Endothelial cell of umbilical vein (primary cell): ENCODE results near the gene SLC25A28. TPM values are rescaled to one million over a fixed set of nuclear protein-coding genes. Genes with fewer than 3 reads are reported as not detected.

ENCODE experiments used
- BruUV-seq: library from RNA; stranded (reverse); fragments of 400-500 nt; replicated peaks from 2 replicates; lab custom pipeline; 2021; lab: Mats Ljungman, UMichigan
- CTCF ChIA-PET: fragments of 300-600, 350-600 bp; sonication (Branson Sonifier 250); formaldehyde crosslinking; loops from one replicate; lab custom pipeline; 2021; ENCODE audit warnings: antibody characterized with exemption, inconsistent platforms; lab: Charles Lee
- POLR2A ChIA-PET: fragments of 300-600, 350-600 bp; sonication (Branson Sonifier 250); formaldehyde crosslinking; loops from one replicate; lab custom pipeline; 2021; ENCODE audit warnings: antibody characterized with exemption, inconsistent platforms; lab: Charles Lee
- DNase-seq: peaks from one replicate; pipeline ENCODE4 v3.0.0-alpha.2; 2011; ENCODE audit warnings: low read depth, low spot score
- FAIRE-seq: peaks from 2 replicates; lab custom pipeline; 2011; peaks lifted over from hg19 to GRCh38; lab: Jason Lieb, UNC
- H2AFZ ChIP-seq: 2 replicates; pipeline ENCODE4 v1.6.0; 2012; ENCODE audit warnings: low read depth, low read length, control low read depth, inconsistent platforms
- H3K27ac ChIP-seq: 2 replicates; pipeline ENCODE4 v1.5.1; 2011; ENCODE audit warnings: low read depth, mild to moderate bottlenecking, control low read depth, low read length, moderate library complexity; ENCODE audit not compliant: insufficient read depth
- H3K27me3 ChIP-seq, 2 experiments: 2 replicates each; pipeline versions ENCODE4 v1.6.0 to v1.6.1; 2011; ENCODE audit warnings: low read length in 2 of 2, mixed read lengths in 1 of 2; ENCODE audit not compliant: control insufficient read depth in 2 of 2, insufficient read depth in 2 of 2
- H3K36me3 ChIP-seq, 2 experiments: 2 replicates in 1 of 2; 3 replicates in 1 of 2; pipeline ENCODE4 v1.5.1; 2011; ENCODE audit warnings: low read length in 2 of 2, mild to moderate bottlenecking in 1 of 2, moderate library complexity in 1 of 2; ENCODE audit not compliant: control insufficient read depth in 2 of 2, insufficient read depth in 2 of 2; ENCODE audit errors: extremely low read depth in 1 of 2
- H3K4me1 ChIP-seq: 3 replicates; pipeline ENCODE4 v1.5.1; 2011; ENCODE audit warnings: mild to moderate bottlenecking, low read length; ENCODE audit not compliant: control insufficient read depth, insufficient read depth; ENCODE audit errors: extremely low read depth
- H3K4me2 ChIP-seq: 2 replicates; pipeline ENCODE4 v1.6.1; 2011; ENCODE audit warnings: low read length, control low read depth, mixed read lengths; ENCODE audit not compliant: insufficient read depth
- H3K4me3 ChIP-seq, 3 experiments: fragments of 200-600 bp in 1 of 3; sonication (generic), shearing (Covaris generic) in 1 of 3; replicated peaks in 1 of 3; 2 replicates each; pipeline ENCODE4 v1.5.1; 2011 to 2016; ENCODE audit warnings: control low read depth in 3 of 3, low read length in 3 of 3, mild to moderate bottlenecking in 2 of 3, inconsistent platforms in 1 of 3, low read depth in 1 of 3, moderate library complexity in 1 of 3; ENCODE audit not compliant: insufficient read depth in 1 of 3
- H3K79me2 ChIP-seq: 2 replicates; pipeline ENCODE4 v1.6.0; 2012; ENCODE audit warnings: low read length, inconsistent platforms; ENCODE audit not compliant: control insufficient read depth, insufficient read depth
- H3K9ac ChIP-seq: replicated peaks from 2 replicates; pipeline ENCODE3; 2011; ENCODE audit warnings: low read length, control low read depth; ENCODE audit not compliant: insufficient read depth; ENCODE audit errors: extremely low read depth
- H3K9me1 ChIP-seq: replicated peaks from 3 replicates; pipeline ENCODE4 v1.6.0; 2011; ENCODE audit warnings: mild to moderate bottlenecking, low read length; ENCODE audit not compliant: control insufficient read depth, insufficient read depth; ENCODE audit errors: extremely low read depth
- H3K9me3 ChIP-seq: replicated peaks from 2 replicates; pipeline ENCODE4 v1.5.1; 2012; ENCODE audit warnings: low read length, inconsistent platforms; ENCODE audit not compliant: control insufficient read depth, insufficient read depth
- H4K20me1 ChIP-seq: replicated peaks from 2 replicates; pipeline ENCODE3; 2011; ENCODE audit warnings: mild to moderate bottlenecking, low read length; ENCODE audit not compliant: control insufficient read depth, insufficient read depth; ENCODE audit errors: extremely low read depth
- EZH2 ChIP-seq: IDR thresholded peaks from 2 replicates; pipeline ENCODE4 v1.6.1; 2012; ENCODE audit warnings: borderline replicate concordance, low read depth, mild to moderate bottlenecking, moderate library complexity, low read length, inconsistent platforms; ENCODE audit not compliant: severe bottlenecking
- FOS ChIP-seq: IDR thresholded peaks from 2 replicates; pipeline ENCODE4 v1.6.1; 2011; ENCODE audit warnings: mild to moderate bottlenecking, low read length, moderate library complexity, borderline replicate concordance; ENCODE audit not compliant: insufficient read depth
- GATA2 ChIP-seq: IDR thresholded peaks from 2 replicates; pipeline ENCODE4 v1.7.0; 2011; ENCODE audit warnings: low read depth, mild to moderate bottlenecking, moderate library complexity, mixed read lengths, low read length; ENCODE audit not compliant: insufficient read length, insufficient read depth
- JUN ChIP-seq: IDR thresholded peaks from 2 replicates; pipeline ENCODE4 v1.6.1; 2011; ENCODE audit warnings: borderline replicate concordance, low read depth; ENCODE audit not compliant: insufficient read length, insufficient read depth
- MAX ChIP-seq: IDR thresholded peaks from 2 replicates; pipeline ENCODE4 v1.6.1; 2011; ENCODE audit not compliant: insufficient read depth, insufficient read length
- MYC ChIP-seq: IDR thresholded peaks from one replicate; pipeline ENCODE4 v1.6.1; 2011; ENCODE audit warnings: mild to moderate bottlenecking, low read depth, low read length
- POLR2A ChIP-seq: IDR thresholded peaks from 2 replicates; pipeline ENCODE4 v1.6.1; 2012; ENCODE audit warnings: low read depth, mild to moderate bottlenecking, control low read depth, low read length
- POLR2AphosphoS5 ChIP-seq: IDR thresholded peaks from 2 replicates; pipeline ENCODE4 v1.6.1; 2012; ENCODE audit warnings: low read depth, mild to moderate bottlenecking, control low read depth, low read length, moderate library complexity; ENCODE audit not compliant: insufficient read depth
- dilution Hi-C: fragments of 300-500 bp; cut with MboI; formaldehyde crosslinking; loops from one replicate; pipeline ENCODE4 v1.15.0; 2019; ENCODE audit warnings: low sequenced_read_pairs; ENCODE audit not compliant: extremely low pct_ligation_motif_present
- intact Hi-C: fragments of 100-400 bp; cut with micrococcal nuclease; formaldehyde crosslinking; loops from one replicate; pipeline ENCODE4 v1.10.0; 2022
- polyA plus RNA-seq, 4 experiments: library from polyadenylated mRNA; depleted of rRNA in 3 of 4; stranded (reverse) in 3 of 4; unstranded in 1 of 4; fragments of >200 nt; gene quantifications; 2 replicates each; pipeline versions ENCODE4 v1.2.1 to v1.2.3, GENCODE V29; 2011 to 2012; ENCODE audit warnings: missing spikeins in 1 of 4
- total RNA-seq: library from RNA; stranded (reverse); gene quantifications from 2 replicates; pipeline ENCODE4 v1.2.3, GENCODE V29; 2021
- TF ChIP-seq, protein P1 (sequence below), 2 donors: IDR thresholded peaks; 1 replicate in 1 of 2; 2 replicates in 1 of 2; pipeline ENCODE4 v1.5.1; 2011; ENCODE audit warnings: low read length in 2 of 2, mild to moderate bottlenecking in 2 of 2, moderate library complexity in 2 of 2, control low read depth in 1 of 2, inconsistent platforms in 1 of 2, low read depth in 1 of 2; ENCODE audit not compliant: insufficient read depth in 1 of 2; ENCODE audit errors: extremely low read depth in 1 of 2

Gene SLC25A28
- total and polyA plus RNA-seq, 2 donors (not counting 3 experiments of a cell fraction or from before 2014, with no cell fraction given), result 33.7 to 38.8 TPM

GRCh38 chr10:99667108-99667751 is 47.0 kb upstream of the SLC25A28 start:
- Histone ChIP-seq H3K79me2 (peaks cover 2% of the 10 kb centered on the region), H4K20me1 (no peaks in the 10 kb centered on the region), H3K9ac (no peak overlapping the region), H3K4me1 (peaks cover 10% of the 10 kb centered on the region), H3K27ac (peak overlapping the region; percentile 50), H3K9me1 (no peaks in the 10 kb centered on the region), H3K4me3 (no peak overlapping the region), H3K9me3 (no peaks in the 10 kb centered on the region), H3K4me2 (no peak overlapping the region), H2AFZ (no peak overlapping the region), H3K36me3 (peaks cover 3 to 6% of the 10 kb centered on the region in 2 experiments), H3K27me3 (no peaks in the 10 kb centered on the region)
- intact Hi-C loops, result no loop called here
- no TSS peak for BruUV-seq
- DNase-seq (peak; percentile 60), FAIRE-seq (peak; percentile 79)
- POLR2A ChIA-PET, result no interaction called here
- dilution Hi-C loops, result no loop called here
- CTCF ChIA-PET, result interaction anchor here (0.9 to 2.3 kb wide), 4 partner anchors 12 to 231 kb away, joined by 3 to 6 read pairs (median 3); no protein-coding TSS in a partner anchor
- peak; percentile 60 for TF ChIP-seq GATA2
- TF ChIP-seq, protein P1, sequence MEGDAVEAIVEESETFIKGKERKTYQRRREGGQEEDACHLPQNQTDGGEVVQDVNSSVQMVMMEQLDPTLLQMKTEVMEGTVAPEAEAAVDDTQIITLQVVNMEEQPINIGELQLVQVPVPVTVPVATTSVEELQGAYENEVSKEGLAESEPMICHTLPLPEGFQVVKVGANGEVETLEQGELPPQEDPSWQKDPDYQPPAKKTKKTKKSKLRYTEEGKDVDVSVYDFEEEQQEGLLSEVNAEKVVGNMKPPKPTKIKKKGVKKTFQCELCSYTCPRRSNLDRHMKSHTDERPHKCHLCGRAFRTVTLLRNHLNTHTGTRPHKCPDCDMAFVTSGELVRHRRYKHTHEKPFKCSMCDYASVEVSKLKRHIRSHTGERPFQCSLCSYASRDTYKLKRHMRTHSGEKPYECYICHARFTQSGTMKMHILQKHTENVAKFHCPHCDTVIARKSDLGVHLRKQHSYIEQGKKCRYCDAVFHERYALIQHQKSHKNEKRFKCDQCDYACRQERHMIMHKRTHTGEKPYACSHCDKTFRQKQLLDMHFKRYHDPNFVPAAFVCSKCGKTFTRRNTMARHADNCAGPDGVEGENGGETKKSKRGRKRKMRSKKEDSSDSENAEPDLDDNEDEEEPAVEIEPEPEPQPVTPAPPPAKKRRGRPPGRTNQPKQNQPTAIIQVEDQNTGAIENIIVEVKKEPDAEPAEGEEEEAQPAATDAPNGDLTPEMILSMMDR (IDR thresholded peaks at IDR 0.05; ENCODE audit: extremely low read depth in 1 of 2, insufficient read depth in 1 of 2, low read depth in 1 of 2, low read length in 2 of 2), result no peak
- peak; percentile 39 for TF ChIP-seq JUN
- TF ChIP-seq POLR2AphosphoS5, result no peak
- TF ChIP-seq POLR2A, result peak; percentile 22
- no peak for TF ChIP-seq EZH2
- TF ChIP-seq MYC, result no peak
- no peak for TF ChIP-seq MAX
- peak; percentile 77 for TF ChIP-seq FOS
